Skin of body (tissue), 2 donors: ENCODE results near the gene HMCN2. TPM values are rescaled to one million over a fixed set of nuclear protein-coding genes. Genes with fewer than 3 reads are reported as not detected.

Source experiments
- DNase-seq: peaks from one replicate; lab custom pipeline; 2025; lab: John Stamatoyannopoulos, UW
- total RNA-seq: library from RNA; depleted of rRNA; stranded (reverse); fragments of >200 nt; gene quantifications from one replicate; pipeline ENCODE4 v1.2.3, GENCODE V29; 2014

The HMCN2 gene
- total RNA-seq, 1 donor from 2014 or later = 20.7 TPM

- no peak for DNase-seq
These were observed 182.6 kb downstream of the HMCN2 start for GRCh38 chr9:130448035-130448624.

- DNase-seq = no peak
These were observed 183.4 kb downstream of the HMCN2 start for GRCh38 chr9:130448771-130449603.

- DNase-seq = no peak
These were observed 184.9 kb downstream of the HMCN2 start for GRCh38 chr9:130450344-130451003.

DNA sequence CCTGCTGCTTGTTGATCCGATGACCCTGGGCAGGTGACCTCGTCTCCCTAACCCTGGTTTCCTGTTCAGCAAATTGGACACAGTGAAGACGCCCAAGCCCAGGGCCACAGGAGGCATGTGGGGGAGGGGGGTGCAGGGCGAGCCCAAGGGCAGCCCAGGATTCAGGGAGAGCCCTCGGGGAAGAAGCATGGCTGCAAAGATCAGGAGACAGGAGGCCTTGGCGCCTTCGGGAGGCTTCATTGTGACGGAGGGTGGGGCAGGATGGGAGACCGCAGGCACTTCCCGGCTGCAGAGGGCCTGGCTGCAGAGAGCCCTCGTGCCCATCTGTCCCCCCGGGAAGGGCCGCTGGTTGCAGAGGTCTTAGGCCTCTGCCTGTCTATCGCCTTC lies 185.4 kb downstream of the HMCN2 start:
- DNase-seq = no peak

DNA sequence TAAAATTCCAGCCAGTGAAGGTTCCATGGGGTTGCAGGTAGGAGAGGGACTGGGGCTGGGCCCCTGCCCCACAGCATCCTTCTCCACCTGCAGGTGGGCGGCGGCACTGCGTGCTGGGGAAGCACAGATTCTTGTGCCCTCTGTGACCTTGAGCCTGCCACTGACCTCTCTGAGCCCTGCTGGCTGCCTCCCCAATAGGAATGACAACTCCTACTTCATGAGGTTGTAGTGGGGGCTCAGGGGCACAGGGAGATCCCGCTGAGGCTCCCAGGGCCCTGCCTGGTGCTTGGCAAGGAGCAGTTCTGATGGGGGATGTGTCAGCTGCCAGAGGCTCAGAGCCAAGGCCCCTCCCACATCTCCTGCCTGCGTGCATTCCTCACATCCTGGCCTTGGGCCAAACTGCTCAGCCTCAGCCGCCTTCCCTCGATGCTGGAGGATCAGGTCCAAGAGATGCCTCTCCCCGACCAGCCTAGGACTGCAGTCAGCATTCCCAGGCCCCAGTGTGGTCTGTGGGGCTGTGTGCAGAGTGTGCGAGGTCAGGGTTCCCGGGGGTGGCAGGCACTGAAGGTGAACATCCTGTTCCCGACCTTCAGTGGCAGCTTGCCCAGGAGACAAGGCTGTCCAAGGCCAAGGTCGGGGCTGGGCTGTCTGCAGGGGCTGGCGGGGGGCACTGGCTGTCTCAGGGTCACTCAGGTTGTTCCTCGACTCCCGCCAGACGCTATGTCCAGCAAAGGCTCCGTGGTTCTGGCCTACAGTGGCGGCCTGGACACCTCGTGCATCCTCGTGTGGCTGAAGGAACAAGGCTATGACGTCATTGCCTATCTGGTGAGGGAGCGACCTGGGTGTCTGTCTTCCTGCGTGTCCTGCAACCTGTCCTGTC lies 186.2 kb downstream of the HMCN2 start:
- DNase-seq = peak; percentile 68

DNA sequence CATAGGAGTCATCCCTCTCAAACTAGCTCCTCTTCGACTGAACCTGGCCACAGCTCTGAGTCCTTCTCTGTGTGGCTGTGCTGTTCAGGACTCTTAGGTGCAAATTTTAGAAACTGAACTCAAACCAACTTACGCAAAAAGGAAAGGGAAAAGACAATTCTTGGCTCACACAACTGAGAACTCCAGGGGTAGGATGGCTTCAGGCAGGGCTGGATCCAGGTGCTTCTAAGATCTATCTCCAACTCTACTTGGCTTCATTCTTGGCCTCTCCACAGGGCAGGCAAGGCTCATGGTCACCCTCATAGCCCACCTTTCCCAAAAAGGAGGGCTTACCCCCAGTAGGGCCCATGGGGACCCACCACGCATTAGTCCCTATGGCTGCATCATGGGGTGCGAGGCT lies 187.3 kb downstream of the HMCN2 start:
- DNase-seq = no peak

DNA sequence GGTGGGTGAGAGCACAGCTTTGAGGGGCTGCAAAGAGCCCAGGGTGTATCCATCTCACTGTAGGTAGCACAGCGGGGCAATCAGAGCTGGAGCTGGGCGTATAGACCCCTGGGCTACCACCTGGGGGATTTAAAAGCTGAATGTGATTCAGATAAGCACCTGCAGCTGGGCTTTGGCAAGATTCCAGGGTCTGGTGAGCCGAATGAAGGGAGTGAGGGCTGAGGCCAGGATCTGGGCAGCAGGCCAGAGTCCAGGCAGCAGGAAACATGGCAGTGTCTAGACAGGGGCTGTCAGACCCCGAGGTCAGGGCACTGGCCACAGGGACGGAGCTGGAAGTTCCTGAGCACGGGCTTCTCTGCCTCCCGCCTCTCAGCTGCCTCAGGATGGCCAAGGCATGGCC lies 187.9 kb downstream of the HMCN2 start:
- no peak for DNase-seq

DNA sequence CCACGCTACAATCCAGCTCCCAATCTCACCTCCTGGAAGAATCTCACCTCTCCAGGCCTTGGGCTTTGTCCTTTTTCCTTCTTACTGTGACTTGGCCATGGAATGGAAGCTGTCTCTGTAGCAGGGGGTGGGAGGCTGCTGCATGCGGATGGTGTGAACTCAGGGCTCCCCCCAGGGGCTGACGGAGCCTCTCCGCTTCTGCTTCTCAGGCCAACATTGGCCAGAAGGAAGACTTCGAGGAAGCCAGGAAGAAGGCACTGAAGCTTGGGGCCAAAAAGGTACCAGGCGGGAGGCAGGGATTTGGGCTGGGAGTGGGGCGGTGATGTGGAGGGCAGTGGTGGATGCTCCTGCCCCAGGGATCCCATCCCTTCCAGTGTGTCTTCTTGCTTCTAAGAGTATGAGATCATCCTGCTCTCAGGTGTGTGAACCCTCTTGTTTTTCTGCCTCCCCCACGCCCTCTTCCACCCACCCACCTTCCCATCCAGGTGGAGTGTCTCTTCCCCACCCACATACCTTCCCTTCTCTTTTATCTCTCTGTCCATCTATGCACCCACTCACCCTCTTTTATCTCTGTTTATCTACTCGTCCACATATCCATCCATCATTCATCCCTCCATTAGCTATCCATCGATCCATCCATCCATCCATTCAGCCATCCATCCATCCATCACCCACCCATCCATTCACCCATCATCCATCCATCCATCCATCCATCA lies 188.7 kb downstream of the HMCN2 start:
- no peak for DNase-seq

- DNase-seq = no peak
These were observed 189.3 kb downstream of the HMCN2 start for GRCh38 chr9:130454812-130455325.

- DNase-seq = no peak
These were observed 192.7 kb downstream of the HMCN2 start for GRCh38 chr9:130458027-130458803.

DNA sequence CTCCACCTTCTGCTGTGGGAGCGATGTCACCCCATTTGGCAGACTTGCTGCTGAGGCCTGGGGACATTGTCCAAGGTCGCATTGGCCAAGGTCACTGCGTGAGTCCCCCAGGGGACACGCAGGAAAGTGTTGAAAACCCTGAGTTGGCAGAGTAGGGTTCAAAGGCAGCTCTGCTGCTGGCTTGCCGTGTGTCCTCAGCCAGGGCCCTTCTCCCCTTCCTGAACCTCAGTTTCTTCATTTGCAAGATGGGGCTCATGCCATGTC lies 193.2 kb downstream of the HMCN2 start:
- DNase-seq = no peak

DNA sequence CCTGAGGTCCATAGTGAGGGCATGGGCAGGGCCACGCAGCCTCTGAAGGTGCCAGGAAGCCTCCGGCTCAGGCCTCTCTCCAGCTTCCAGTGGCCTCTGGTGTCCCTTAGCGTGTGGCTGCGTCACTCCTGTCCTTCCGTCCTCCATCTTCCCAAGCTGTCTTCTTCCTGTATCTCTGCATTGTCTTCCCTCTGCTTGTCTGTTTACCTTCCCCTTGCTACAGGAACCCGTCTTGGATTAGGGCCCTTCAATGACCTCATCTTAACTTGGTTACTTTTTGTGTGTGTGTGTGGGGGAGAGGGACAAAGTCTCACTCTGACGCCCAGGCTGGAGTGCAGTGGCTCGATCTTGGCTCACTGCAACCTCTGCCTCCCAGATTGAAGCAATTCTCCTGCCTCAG lies 193.6 kb downstream of the HMCN2 start:
- DNase-seq = no peak

DNA sequence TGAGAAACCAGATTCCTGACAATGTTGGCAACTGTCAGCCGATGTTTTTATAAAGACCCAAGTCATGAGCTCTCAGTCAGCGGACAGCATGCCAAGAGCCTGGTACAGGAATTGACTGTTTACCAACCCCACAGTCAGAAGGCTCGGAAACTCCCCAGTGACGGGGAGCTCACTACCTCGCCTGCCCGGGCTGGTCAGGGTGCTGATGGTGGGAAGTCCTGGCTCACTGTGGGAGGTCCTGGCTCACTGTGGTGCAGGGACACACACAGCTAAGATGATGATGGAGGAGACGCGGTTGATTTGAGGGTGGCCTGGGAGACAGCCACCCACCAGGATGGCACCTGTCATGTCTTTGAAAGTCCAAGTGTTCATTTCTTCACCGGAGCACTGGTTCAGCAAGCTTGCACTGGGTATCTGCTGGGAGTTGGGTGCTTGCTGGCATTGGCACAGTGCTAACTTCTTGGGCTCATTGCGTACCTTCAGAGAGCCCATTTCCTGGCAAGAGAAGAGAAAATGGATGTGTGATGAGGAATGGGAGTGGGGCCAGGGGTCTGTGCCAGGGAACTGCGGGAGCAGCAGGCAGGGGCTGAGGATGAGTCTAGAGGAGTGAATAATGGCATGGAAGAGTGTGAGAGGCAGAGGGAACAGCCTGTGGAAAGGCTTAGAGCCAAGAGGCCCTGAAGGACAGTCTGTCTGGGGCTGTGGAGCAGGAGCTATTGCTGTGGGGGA lies 194.5 kb downstream of the HMCN2 start:
- DNase-seq = no peak

DNA sequence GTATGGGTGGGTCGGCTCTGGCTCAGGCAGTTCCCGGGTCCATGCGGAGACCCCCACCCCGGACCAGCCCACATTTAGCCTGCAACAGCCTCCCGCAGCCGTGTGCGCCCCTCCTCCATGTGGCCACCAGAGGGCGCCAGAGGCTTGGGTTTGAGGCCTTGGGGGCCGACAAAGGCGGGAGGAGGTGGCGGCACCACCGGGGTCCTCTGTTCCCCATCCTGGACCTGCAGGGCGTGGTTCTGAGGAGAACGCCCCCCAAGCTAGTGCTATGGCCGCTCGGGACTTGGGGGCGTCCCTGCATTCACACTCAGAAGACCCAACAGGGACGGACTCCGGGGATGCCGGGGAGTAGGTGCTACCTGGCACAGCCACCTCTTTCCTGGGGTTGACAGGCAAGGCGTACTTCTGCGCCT lies 195.7 kb downstream of the HMCN2 start:
- peak; percentile 26 for DNase-seq

- no peak for DNase-seq
These were observed 196.2 kb downstream of the HMCN2 start for GRCh38 chr9:130461731-130462130.

- no peak for DNase-seq
These were observed 197.4 kb downstream of the HMCN2 start for GRCh38 chr9:130462685-130463540.

DNA sequence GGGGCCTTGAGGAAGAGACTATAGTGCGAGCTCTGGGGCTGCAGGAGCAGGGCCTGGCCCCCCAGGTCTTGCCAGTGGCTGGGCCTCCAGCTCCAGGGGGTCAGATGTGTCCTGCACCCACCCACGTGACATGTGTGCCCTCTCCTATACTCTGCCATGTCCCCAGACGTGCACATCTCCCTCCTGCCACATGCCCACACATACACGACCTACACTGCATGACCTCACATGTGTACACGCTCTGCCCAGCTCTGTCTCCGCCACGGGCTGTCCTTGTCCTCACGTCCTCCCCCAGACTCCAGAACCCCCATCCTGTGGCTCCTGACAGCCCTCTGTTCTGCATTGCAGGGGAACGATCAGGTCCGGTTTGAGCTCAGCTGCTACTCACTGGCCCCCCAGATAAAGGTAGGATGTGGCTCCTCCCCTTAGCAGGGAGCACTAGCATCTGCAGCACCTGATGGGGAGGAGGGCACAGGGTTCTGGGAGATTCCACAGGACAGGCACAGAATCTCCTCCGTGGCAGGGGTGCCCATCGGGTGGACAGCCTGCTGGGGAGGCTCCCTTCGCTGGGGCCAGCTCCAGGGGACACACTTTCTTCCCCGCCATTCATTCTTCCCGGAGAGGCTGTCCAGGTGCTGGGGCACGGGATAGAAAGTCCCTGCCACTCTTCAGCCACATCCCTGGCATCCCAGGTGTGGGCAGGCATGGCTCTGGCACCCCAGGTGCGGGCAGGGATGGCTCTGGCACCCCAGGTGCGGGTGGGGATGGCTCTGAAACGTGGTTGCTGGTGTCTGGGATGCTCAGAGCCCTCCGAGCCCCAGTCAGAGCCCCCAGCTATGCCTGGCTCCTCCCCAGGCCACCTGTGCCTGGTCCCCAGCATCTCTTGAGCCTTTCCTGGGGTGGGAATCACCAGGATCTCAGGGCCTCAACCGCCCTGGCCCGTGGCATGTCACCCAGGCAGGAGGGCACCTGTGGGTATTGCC lies 198.5 kb downstream of the HMCN2 start:
- no peak for DNase-seq
